Subcutaneous abdominal adipose tissue (tissue), 5 donors: ENCODE measurements around the gene TUT4.

ENCODE experiments used
- H3K27ac ChIP-seq: one replicate; pipeline ENCODE4 v1.7.0; 2013; ENCODE audit warnings: low read depth, mild to moderate bottlenecking, inconsistent platforms, low read length, moderate library complexity
- H3K27me3 ChIP-seq, 5 donors: one replicate each; pipeline ENCODE4 v1.7.0; 2013; ENCODE audit warnings: low read length in 5 of 5, inconsistent platforms in 1 of 5; ENCODE audit not compliant: control insufficient read depth in 5 of 5, insufficient read depth in 4 of 5
- H3K36me3 ChIP-seq, 5 donors: one replicate each; pipeline ENCODE4 v1.7.0; 2013; ENCODE audit warnings: low read length in 5 of 5; ENCODE audit not compliant: control insufficient read depth in 5 of 5, insufficient read depth in 5 of 5
- H3K4me1 ChIP-seq, 5 donors: one replicate each; pipeline ENCODE4 v1.7.0; 2013; ENCODE audit warnings: low read length in 5 of 5, mild to moderate bottlenecking in 3 of 5, moderate library complexity in 1 of 5; ENCODE audit not compliant: control insufficient read depth in 5 of 5, insufficient read depth in 5 of 5
- H3K4me3 ChIP-seq, 5 donors: one replicate each; pipeline ENCODE4 v1.7.0; 2013; ENCODE audit warnings: low read length in 5 of 5, low read depth in 1 of 5
- H3K9ac ChIP-seq, 5 donors: one replicate each; pipeline ENCODE4 v1.7.0; 2013; ENCODE audit warnings: low read length in 5 of 5, mild to moderate bottlenecking in 4 of 5, moderate library complexity in 3 of 5
- H3K9me3 ChIP-seq, 5 donors: one replicate each; pipeline ENCODE4 v1.7.0; 2013; ENCODE audit warnings: low read length in 5 of 5; ENCODE audit not compliant: control insufficient read depth in 5 of 5
- donor health status: healthy.
- donor health status: healthy.
- donor health status: healthy.
- donor health status: healthy.
- donor health status: healthy.

TUT4 gene, protein sequence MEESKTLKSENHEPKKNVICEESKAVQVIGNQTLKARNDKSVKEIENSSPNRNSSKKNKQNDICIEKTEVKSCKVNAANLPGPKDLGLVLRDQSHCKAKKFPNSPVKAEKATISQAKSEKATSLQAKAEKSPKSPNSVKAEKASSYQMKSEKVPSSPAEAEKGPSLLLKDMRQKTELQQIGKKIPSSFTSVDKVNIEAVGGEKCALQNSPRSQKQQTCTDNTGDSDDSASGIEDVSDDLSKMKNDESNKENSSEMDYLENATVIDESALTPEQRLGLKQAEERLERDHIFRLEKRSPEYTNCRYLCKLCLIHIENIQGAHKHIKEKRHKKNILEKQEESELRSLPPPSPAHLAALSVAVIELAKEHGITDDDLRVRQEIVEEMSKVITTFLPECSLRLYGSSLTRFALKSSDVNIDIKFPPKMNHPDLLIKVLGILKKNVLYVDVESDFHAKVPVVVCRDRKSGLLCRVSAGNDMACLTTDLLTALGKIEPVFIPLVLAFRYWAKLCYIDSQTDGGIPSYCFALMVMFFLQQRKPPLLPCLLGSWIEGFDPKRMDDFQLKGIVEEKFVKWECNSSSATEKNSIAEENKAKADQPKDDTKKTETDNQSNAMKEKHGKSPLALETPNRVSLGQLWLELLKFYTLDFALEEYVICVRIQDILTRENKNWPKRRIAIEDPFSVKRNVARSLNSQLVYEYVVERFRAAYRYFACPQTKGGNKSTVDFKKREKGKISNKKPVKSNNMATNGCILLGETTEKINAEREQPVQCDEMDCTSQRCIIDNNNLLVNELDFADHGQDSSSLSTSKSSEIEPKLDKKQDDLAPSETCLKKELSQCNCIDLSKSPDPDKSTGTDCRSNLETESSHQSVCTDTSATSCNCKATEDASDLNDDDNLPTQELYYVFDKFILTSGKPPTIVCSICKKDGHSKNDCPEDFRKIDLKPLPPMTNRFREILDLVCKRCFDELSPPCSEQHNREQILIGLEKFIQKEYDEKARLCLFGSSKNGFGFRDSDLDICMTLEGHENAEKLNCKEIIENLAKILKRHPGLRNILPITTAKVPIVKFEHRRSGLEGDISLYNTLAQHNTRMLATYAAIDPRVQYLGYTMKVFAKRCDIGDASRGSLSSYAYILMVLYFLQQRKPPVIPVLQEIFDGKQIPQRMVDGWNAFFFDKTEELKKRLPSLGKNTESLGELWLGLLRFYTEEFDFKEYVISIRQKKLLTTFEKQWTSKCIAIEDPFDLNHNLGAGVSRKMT (N-terminal part only)

DNA sequence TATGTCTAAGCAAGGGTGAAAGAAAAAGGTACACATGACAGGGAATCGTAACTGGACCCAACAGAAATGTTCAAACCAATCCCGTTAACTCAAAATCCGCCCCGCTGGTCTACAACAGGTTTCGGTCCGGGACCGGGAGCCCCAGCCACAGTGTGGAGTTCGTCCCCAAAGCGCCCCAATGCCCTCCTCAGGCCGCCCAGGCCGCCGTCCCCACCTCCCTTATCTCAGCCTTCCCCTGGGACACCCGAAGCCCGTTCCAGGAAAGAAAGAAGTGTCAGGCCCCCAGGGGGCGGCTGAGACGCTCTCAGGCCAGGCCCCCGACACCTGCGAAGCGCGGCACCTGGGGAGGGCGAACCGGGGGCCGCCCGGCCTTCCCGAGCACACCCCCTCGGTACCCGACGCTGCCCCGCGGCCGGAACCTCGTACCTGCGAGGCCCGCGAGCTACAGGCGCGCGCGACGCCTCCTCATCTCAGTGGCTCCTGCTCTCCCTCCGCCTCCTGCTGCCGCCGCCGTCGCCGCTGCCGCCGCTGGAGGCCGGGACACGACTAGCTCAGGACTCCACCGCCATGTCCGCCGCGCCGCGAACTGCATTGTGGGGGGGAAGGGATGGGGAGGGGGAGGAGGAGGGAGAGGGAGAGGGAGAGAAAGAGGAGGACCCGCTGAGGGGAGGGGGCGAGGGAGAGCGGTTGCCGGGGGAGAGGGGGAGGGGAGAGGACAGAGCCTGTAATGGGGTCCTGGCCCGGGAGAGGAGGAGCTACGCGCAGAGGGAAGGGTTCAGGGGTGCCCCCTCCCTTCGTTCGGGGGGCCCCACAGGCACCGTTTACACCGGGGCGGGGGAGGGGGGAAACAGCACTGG is at the start of gene TUT4:
TSS of gene TUT4 (minus strand) at position 588 of the 857 bp plus-strand sequence. CDS start 26,812 bp downstream, outside the sequence.
- Histone ChIP-seq H3K9ac (peak within 1 kb of the TSS; percentile 58 to 93 (median 89)), H3K27me3 (no peaks in the 10 kb centered on the region), H3K27ac (peak within 1 kb of the TSS; percentile 70), H3K4me3 (peak within 1 kb of the TSS; percentile 87 to 93 (median 88)), H3K36me3 (no peaks in the 10 kb centered on the region), H3K4me1 (peaks cover 0 to 24% (median 22%) of the 10 kb centered on the region in 5 donors), H3K9me3 (no peaks in the 10 kb centered on the region)

DNA sequence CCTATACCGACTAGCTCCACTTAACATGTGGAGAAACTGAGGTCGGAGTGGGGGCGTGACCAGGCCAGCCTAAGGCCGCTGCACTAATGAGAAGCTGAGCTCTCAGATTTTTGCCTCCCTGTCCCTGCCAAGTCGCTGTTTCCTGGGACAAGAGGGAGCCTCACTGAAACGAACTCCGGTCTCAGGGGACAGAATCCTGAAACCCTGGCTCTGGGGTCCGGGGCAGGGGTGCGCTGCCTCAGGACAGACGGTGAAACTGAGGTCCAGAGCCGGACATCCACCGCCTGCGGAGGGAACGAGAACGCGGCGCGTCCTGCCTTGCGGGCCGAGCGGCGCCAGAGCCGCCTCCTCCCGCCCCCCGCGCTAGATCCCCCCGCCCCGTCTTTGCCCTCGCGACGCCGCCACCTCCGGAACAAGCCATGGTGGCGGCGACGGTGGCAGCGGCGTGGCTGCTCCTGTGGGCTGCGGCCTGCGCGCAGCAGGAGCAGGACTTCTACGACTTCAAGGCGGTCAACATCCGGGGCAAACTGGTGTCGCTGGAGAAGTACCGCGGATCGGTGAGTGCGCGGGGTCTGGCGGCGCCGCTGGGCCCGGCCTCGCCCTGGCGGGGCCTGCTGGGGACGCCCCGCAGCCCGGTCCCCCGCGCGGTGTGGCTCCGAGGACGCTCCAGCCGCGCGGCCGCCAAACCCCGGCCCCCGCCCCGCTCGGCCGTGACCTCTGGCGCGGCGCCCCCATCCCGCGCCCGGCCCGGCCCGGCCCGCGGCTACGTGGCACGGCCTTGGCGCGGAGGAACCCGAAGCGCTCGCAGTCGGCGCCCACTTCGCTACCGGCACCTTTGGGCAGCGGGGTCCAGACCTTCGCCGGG is 49.3 kb upstream of the TUT4 start, which contains the start of gene GPX7:
TSS of gene GPX7 (plus strand) at position 381 of the 865 bp plus-strand sequence. CDS start at position 420, 39 bp downstream.
- Histone ChIP-seq H3K4me3 (peak within 1 kb of the TSS; percentile 61 to 79 (median 75)), H3K27me3 (no peaks in the 10 kb centered on the region), H3K4me1 (peaks cover 0 to 19% (median 17%) of the 10 kb centered on the region in 5 donors), H3K9ac (peak within 1 kb of the TSS; percentile 59 to 83 (median 67)), H3K36me3 (peaks cover 0 to 12% (median 9%) of the 10 kb centered on the region in 5 donors), H3K9me3 (no peaks in the 10 kb centered on the region), H3K27ac (no peak within 1 kb of the TSS)

DNA sequence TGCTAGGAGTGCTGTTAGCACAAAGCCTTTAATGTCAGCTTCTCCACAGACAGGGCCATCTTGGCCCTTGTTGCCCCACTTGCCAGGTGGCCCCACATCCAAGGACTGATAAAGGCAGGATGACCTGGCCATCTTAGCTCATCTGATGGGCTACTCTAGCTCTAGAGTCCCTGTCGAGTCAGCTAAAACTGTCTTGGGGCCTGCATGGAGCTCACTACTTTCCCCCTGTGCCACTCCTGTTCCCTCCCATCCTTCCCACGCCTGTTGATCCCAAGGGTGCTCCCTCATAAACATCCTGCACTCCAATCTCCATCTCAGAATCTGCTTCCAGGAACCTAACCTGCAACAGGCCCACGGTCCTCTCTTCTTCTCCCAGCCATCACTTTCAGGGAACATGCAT is 48.6 kb upstream of the TUT4 start:
- Histone ChIP-seq H3K4me1 (peaks cover 0 to 19% (median 17%) of the 10 kb centered on the region in 5 donors), H3K36me3 (peaks cover 0 to 5% (median 2%) of the 10 kb centered on the region in 5 donors), H3K27me3 (no peaks in the 10 kb centered on the region), H3K9ac (peak overlapping the region in 3 of 5 donors; percentile 67 to 72 (median 68)), H3K9me3 (no peaks in the 10 kb centered on the region), H3K27ac (no peak overlapping the region), H3K4me3 (peak overlapping the region; percentile 61 to 79 (median 75))

DNA sequence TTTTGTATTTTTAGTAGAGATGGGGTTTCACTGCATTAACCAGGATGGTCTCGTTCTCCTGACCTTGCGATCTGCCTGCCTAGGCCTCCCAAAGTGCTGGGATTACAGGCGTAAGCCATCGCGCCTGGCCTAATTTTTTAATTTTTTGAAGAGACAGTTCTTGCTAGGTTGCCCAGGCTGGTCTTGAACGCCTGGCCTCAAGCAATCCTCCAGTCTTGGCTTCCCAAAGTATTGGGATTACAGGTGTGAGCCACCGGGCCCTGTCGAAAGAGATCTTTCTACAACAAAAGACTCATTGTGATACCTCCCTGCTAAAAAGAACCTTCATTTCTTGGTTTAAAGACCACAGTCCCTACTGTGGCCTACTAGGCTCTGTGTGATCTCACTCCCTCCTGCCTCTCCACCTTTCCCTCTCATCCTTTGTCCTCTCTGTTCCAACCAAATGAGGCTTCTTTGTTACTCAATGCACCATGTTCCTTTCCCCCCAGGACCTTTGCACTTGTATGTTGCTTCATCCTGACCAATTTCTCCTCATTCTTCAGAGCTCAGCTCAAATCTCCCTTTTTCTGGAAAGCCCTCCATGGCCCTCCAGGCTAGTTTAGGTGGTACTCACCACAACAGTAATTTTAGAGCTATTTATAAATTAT is 47.8 kb upstream of the TUT4 start:
- Histone ChIP-seq H3K4me1 (peaks cover 0 to 19% (median 17%) of the 10 kb centered on the region in 5 donors), H3K36me3 (no peaks in the 10 kb centered on the region), H3K9me3 (no peaks in the 10 kb centered on the region), H3K4me3 (no peak overlapping the region), H3K9ac (no peak overlapping the region), H3K27ac (no peak overlapping the region), H3K27me3 (no peaks in the 10 kb centered on the region)

DNA sequence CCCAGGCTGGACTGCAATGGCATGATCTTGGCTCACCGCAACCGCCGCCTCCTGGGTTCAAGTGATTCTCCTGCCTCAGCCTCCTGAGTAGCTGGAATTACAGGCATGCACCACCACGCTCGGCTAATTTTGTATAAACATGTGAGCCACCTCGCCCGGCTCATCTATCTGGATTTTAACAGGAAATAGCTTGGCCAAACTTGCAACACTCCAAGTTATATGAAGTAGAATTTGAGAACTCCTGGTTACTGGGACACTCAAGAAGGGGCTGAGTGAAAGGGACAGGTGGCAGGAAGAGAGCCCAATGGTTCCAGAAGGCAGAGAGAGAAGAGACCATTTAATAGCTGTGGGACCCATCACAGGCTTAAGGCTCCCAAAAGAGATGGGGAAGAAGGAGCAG is 46.3 kb upstream of the TUT4 start:
- H3K9me3 ChIP-seq, result no peaks in the 10 kb centered on the region
- H3K27me3 ChIP-seq, result peaks cover 0 to 10% (median 3%) of the 10 kb centered on the region in 5 donors
- H3K9ac ChIP-seq, result no peak overlapping the region
- no peak overlapping the region for H3K27ac ChIP-seq
- no peaks in the 10 kb centered on the region for H3K36me3 ChIP-seq
- H3K4me1 ChIP-seq, result peaks cover 0 to 25% (median 18%) of the 10 kb centered on the region in 5 donors
- no peak overlapping the region for H3K4me3 ChIP-seq

DNA sequence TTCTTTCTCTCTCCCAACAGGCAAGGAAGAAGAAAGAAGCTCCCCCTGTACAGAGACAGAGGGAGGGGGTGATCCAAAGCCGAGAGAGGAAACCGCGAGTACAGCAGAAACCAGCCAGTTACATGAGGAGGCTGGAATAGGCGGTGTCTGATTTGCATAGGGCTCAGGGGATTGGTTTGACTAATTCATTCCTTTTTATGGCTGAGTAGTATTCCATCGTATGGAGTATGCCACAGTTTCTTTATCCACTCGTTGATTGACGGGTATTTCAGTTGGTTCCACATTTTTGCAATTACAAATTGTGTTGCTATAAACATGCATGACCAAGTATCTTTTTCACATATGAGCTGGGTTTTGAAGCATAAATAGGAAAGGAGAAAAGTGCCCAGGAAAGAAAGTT is 45.8 kb upstream of the TUT4 start:
- H3K9ac ChIP-seq, result no peak overlapping the region
- H3K4me1 ChIP-seq, result peaks cover 0 to 25% (median 17%) of the 10 kb centered on the region in 5 donors
- peaks cover 0 to 10% (median 3%) of the 10 kb centered on the region in 5 donors for H3K27me3 ChIP-seq
- no peak overlapping the region for H3K4me3 ChIP-seq
- no peaks in the 10 kb centered on the region for H3K36me3 ChIP-seq
- no peaks in the 10 kb centered on the region for H3K9me3 ChIP-seq
- H3K27ac ChIP-seq, result no peak overlapping the region

DNA sequence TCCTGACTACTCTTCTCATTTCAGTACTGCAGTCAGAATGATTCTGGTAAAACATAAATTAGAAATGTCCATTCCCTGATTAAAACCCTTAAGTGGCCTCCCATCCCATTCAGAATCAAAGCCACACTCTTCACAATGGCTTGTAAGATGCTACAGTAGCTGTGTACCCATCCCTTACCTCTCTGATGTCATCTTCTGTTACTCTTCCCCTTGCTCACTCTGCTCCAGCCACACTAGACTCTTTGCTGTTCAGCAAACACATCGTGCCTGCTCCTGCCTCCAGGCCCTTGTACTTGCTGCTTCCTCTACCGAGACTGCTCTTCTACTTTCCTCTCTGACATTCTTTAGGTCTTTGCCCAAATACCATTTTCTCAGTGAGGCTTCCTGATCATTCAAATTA is 45.0 kb upstream of the TUT4 start:
- H3K4me1 ChIP-seq, result peaks cover 0 to 21% (median 12%) of the 10 kb centered on the region in 5 donors
- H3K27ac ChIP-seq, result no peak overlapping the region
- no peak overlapping the region for H3K9ac ChIP-seq
- no peak overlapping the region for H3K4me3 ChIP-seq
- H3K9me3 ChIP-seq, result no peaks in the 10 kb centered on the region
- H3K27me3 ChIP-seq, result peaks cover 0 to 10% (median 3%) of the 10 kb centered on the region in 5 donors
- H3K36me3 ChIP-seq, result no peaks in the 10 kb centered on the region

DNA sequence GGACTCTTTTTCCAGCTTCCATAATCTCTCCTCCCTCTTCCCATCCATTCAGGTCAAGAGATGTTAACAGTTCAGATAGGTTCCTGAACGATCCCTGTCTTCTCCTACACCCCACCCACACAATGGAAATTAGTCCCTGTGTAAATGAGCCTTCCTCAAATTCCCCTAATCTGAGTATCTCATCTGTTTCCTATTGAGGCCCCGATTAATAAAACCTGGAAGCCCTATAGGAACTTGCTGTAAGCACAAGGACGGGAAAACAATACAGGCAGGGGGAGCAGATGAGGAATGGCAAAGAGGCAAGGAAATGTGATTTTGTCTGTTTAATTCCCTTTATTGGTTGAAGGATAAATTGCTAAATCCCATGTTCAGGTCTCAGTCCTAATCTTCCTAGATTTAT is 42.2 kb upstream of the TUT4 start:
- Histone ChIP-seq H3K27me3 (peaks cover 0 to 10% (median 3%) of the 10 kb centered on the region in 5 donors), H3K9me3 (no peaks in the 10 kb centered on the region), H3K36me3 (no peaks in the 10 kb centered on the region), H3K9ac (no peak overlapping the region), H3K4me1 (peaks cover 0 to 11% (median 0%) of the 10 kb centered on the region in 5 donors), H3K4me3 (no peak overlapping the region), H3K27ac (no peak overlapping the region)
